Anterior cingulate cortex (tissue), 58 donors: Measurements from ENCODE around the gene APRT.
A peak's percentile ranks its signal among the peaks of the same experiment; 100 is the strongest.

ENCODE experiments used
- DNase-seq, 58 donors: peaks; one replicate each; lab custom pipeline; 2025; lab: John Stamatoyannopoulos, UW

The APRT gene

GRCh38 chr16:88811769-88812512 lies at the start of gene APRT:
Gene APRT (minus strand): TSS chr16:88811928. CDS start chr16:88811899, 29 bp downstream.
- DNase-seq, result peak in 57 of 58 donors; percentile 42 to 96 (median 87)

GRCh38 chr16:88861359-88861758 lies 49.6 kb upstream of the APRT start:
- no peak for DNase-seq

- no peak for DNase-seq
Measured at GRCh38 chr16:88859381-88860091, 47.8 kb upstream of the APRT start.

- peak in 55 of 58 donors; percentile 4 to 85 (median 63) for DNase-seq
Measured at GRCh38 chr16:88857728-88858339, 46.1 kb upstream of the APRT start.

GRCh38 chr16:88856828-88857727 lies 45.4 kb upstream of the APRT start, which contains the start of the genes GALNS and TRAPPC2L:
Gene GALNS (minus strand): TSS chr16:88856947. CDS start chr16:88856877, 70 bp downstream.
Gene TRAPPC2L (plus strand): TSS chr16:88857127. CDS start chr16:88857151, 24 bp downstream.
- peak; percentile 81 to 99 (median 97) for DNase-seq

- peak in 6 of 58 donors; percentile 24 to 44 (median 40) for DNase-seq
Measured at GRCh38 chr16:88856122-88856827, 44.5 kb upstream of the APRT start.

- DNase-seq, result no peak
Measured at GRCh38 chr16:88855736-88856121, 44.0 kb upstream of the APRT start.

- DNase-seq, result no peak
Measured at GRCh38 chr16:88855176-88855575, 43.4 kb upstream of the APRT start.

GRCh38 chr16:88854306-88855111 lies 42.8 kb upstream of the APRT start:
- no peak for DNase-seq

GRCh38 chr16:88853325-88853941 lies 41.7 kb upstream of the APRT start:
- peak in 1 of 58 donors; percentile 26 for DNase-seq

- no peak for DNase-seq
Measured at GRCh38 chr16:88851616-88852015, 39.9 kb upstream of the APRT start.

- DNase-seq, result no peak
Measured at GRCh38 chr16:88850531-88851199, 38.9 kb upstream of the APRT start.

- DNase-seq, result no peak
Measured at GRCh38 chr16:88848557-88848956, 36.8 kb upstream of the APRT start.

GRCh38 chr16:88847654-88848053 lies 35.9 kb upstream of the APRT start:
- DNase-seq, result no peak

- no peak for DNase-seq
Measured at GRCh38 chr16:88846088-88846487, 34.4 kb upstream of the APRT start.

- peak in 3 of 58 donors; percentile 5 to 9 (median 5) for DNase-seq
Measured at GRCh38 chr16:88844419-88845036, 32.8 kb upstream of the APRT start.

GRCh38 chr16:88843256-88843655 lies 31.5 kb upstream of the APRT start:
- no peak for DNase-seq
